ENCODE results near the gene NOTCH4.
A peak's percentile ranks its signal among the peaks of the same experiment; 100 is the strongest.
"Not testable (repeated sequence)": the region's sequence is repeated elsewhere in the genome, so short reads cannot be mapped to it uniquely, and the experiment has no call there.

The NOTCH4 gene

GRCh38 chr6:32216998-32217397 is 6.9 kb downstream of the NOTCH4 start:
- DNase-seq (ENCODE audit: low spot score), result no peak

DNA sequence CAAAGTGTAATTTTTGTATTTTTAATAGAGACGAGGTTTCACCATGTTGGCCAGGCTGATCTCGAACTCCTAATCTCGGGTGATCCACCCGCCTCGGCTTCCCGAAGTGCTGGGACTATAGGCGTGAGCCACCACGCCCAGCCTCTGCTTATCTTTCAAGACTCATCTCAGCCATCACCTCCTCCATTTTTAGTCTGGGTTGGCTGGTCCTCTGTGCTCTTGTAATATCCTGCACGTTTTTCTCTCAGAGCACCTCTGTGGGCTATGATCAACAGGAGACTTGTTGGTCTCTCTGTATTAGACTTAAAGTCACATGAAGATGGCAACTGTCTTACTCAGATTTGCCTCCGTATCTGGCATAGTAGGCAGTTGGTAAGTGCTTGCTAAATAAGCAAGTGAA is 7.6 kb downstream of the NOTCH4 start:
- DNase-seq (ENCODE audit: low spot score), result no peak

- no peak for DNase-seq (ENCODE audit: low spot score)
Measured at GRCh38 chr6:32215617-32216016, 8.2 kb downstream of the NOTCH4 start.

DNA sequence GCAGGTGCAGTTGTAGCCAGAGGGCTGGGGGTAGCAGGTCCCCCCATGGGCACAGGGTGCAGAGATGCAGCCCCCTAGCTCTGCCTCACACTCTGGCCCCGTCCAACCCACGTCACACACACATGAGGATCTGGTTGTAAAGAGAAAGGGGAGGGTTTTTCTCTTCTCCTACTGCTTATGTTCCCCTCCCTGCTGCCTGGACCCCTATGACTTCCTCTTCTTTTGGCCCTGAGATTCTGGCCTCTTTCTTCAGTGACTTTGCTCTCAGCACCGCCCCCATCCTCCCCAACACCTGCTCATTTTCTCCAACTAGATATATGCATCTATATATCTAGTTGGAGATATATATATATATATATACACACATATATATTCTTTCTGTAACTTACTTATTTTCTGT is 9.7 kb downstream of the NOTCH4 start:
- no peak for DNase-seq (ENCODE audit: low spot score)

GRCh38 chr6:32213649-32214048 is 10.2 kb downstream of the NOTCH4 start:
- no peak for DNase-seq (ENCODE audit: low spot score)

DNA sequence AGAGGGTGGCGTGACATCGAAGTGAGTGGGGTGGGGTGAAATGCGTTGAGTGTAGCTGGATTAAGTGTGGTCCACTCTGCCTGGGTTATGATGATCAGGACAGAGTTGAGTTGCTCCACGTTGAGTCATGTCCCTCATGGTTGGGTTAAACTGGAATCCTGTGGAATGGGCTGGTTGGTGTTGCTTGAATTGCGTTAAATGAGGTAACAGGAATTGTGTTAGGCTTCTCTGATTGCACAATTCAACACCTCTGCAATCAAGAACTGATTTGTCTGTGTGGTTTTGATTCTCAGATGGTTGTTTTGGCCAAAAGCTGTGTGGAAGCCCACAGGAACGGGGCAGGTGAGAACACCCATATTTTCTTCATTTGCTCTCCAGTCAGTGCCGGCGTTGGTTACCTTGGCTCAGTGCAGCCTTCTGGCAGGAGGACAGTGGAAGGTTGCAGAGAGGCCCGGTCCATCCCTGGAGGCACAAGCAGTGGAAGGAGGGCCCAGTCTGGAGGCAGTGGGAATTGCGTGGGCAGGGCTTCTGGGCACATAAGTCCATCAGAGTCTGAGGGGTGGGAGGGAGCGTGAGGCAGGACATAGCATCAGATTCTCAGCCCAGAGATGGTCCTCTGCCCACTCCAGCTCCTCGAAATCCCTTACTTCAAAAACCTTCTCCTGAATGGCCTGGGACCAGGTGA is 11.6 kb downstream of the NOTCH4 start:
- DNase-seq (ENCODE audit: low spot score), result no peak

GRCh38 chr6:32211432-32211831 is 12.4 kb downstream of the NOTCH4 start:
- not testable (repeated sequence) for DNase-seq (ENCODE audit: low spot score)

GRCh38 chr6:32210191-32210601 is 13.7 kb downstream of the NOTCH4 start:
- DNase-seq (ENCODE audit: low spot score), result no peak

- DNase-seq (ENCODE audit: low spot score), result no peak
Measured at GRCh38 chr6:32208996-32209395, 14.9 kb downstream of the NOTCH4 start.

GRCh38 chr6:32204268-32204715 is 19.6 kb downstream of the NOTCH4 start:
- DNase-seq (ENCODE audit: low spot score), result no peak

DNA sequence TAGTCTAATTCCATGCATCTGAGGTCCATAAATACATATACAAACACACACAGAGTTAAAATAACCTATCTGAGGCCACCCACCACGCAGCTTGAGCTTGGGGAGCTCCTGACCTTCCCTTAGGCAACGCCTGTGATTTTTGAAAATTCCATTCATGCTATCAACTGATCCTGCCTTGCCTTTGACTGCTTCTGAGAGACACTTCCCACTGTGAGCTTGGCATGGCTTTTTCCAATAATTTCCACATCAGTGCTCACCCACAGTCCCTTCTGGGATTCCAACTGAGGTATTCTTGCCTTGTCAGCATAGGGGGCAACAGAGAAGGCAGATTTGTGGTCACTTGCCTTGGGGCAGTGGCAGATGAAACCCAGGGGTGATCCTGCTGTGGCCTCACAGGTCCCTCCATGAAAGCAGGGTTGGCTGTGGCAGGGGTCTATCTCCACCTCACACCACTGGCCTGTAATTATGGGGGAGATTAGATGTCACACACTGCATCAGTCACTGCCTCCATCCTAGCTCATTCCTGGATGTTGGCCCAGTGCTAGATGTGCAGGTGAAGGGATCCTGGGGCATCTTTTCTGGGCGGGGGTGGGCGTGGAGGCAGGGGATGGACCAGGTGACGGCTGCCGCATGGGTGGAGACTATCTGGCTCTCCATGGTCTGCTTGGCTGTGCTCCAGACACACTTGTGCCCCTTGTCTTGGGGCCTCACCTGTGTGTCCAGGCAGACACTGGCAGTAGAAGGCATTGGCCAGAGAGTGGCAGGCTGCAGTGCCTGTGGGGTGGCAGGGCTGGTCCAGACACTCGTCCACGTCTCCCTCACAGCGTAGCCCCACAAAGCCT is 20.2 kb downstream of the NOTCH4 start:
- no peak for DNase-seq (ENCODE audit: low spot score)

GRCh38 chr6:32202186-32202585 is 21.7 kb downstream of the NOTCH4 start:
- no peak for DNase-seq (ENCODE audit: low spot score)

GRCh38 chr6:32200711-32201475 is 23.0 kb downstream of the NOTCH4 start:
- DNase-seq (ENCODE audit: low spot score), result no peak

DNA sequence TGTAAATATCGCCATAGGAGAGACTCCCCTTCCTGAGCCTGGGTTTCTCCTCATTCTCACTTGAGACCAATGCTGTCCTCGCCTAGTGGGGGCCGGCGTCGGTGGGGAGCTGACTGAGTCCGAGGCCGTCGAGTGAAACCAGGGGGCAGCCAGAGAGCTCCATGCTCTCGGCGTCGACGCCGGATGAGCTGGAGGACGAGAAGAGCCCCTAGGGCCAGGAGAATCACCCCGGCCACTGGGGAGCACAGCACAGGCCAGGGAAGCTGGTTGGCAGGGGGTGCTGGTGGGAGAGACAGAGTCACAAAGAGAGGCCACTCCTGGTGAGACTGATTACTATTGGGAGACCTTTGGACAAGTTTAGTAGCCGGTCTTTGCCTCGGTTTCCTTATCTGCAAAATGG is 25.0 kb downstream of the NOTCH4 start:
- no peak for DNase-seq (ENCODE audit: low spot score)

- DNase-seq (ENCODE audit: low spot score), result no peak
Measured at GRCh38 chr6:32198345-32198696, 25.5 kb downstream of the NOTCH4 start.

DNA sequence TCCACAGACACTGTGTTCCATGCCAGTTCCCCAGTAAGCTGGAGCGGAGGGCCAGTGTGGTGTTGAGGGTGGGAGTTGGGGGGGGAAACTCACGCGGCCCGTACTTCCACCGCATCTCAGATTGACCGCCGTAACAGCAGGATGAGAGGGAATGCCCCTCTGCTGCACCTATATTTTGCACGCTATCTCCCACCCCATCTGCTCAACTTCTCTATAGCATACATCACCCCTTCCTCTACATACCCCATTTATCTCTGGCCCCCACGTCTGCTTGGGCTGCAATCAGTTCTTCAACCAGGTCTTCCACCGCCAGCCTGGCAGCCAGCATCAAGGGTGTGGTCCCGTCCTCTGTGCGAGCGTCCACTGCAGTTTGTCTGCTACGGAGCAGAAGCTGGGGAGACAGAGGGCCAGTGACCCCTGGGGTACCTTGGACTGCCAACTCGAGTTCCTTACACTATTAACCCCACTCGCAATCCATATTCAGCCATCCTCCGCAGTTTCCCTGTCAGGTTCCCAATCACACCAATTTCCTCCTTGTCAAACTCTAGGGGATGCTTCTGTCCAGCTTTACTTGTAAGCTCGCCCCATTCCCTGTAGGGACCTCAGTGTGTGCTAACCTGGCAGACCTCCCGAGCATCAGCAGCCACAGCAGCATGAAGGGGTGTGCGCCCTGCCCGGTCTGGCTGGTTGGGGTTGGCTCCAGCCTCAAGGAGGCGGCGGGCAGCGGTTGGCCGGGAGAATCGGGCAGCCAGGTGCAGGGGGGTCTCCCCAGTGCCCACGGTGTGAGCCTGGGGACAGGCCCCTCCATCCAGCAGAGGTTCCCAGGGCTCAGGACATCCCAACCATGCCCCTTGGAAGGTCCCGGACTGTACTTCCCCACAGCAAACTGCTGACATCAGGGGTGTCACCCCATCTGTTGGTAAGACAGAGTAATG is 26.9 kb downstream of the NOTCH4 start:
- peak; percentile 51 for DNase-seq (ENCODE audit: low spot score)

DNA sequence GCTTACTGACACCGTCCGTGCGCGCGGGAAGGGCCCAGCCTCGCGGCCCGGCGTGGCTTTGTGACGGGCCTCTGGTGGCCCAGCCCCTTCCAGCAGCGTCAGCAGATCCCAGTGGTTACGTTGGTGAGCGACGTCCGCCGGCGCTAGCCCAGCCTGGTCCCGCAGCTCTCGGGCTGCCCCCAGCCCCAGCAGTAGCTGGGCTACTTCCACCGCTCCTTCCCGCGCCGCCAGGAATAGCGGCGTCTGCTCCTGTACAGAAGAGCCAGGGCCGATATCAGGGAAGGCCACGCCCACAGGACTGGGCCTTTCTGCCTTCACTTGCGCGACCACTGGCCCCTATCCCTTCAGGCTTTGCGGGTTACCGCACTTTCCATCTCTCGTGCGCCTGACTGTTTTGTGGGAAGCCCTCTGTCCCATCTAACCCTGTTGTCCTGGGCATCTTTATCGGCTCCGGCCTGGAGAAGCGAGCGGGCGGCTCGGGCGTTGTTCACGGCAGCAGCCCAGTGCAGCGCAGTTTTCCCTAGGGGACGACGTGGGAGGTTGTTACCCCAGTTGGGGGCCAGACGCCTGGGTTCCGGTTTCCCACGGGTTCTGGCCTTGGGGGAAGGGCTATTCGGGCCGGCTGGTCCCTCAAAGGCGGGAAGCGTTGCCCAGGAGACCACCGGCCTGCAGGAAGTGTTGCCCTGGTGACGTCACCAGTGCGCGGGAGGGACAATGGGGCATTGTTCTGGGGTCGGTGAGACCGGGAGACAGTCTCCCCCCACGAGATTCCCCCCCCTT is 27.8 kb downstream of the NOTCH4 start:
- DNase-seq (ENCODE audit: low spot score), result peak; percentile 97

DNA sequence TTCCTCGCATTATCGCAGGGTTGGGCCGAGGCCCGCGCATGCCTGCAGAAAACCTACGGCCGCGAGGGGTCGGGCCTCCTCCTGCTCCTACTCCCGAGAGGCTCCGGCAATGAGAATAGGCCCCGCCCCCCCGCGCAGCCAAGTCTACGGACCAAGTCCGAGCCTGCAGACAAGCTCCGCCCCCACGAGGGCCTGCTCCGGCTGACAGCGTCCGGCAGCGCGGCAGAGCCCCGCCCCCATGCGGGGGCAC is 28.3 kb downstream of the NOTCH4 start:
- DNase-seq (ENCODE audit: low spot score), result peak; percentile 100

- DNase-seq (ENCODE audit: low spot score), result peak; percentile 76
Measured at GRCh38 chr6:32194825-32195651, 28.8 kb downstream of the NOTCH4 start.

DNA sequence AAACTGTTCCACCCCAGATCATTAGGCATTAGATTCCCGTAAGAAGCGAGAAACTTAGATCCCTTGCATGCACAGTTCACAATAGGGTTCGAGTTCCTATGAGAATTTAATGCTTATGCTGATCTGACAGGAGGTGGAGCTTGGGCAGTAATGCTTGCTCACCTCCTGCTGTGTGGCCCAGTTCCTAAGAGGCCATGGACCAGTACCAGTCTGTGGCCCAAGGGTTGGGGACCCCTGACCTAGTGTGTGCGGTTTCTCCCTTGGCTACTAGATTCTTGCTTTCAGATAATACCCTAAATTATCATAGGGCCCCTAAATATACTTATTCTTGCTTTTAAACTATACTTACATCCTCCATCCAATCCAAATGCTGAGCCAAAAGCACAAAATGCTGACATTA is 29.5 kb downstream of the NOTCH4 start:
- DNase-seq (ENCODE audit: low spot score), result no peak

All from globus pallidus (tissue), 1 donor.